ENCODE measurements around the gene SLC1A7. TPM values are rescaled to one million over a fixed set of nuclear protein-coding genes. Genes with fewer than 3 reads are reported as not detected.

The SLC1A7 gene
- total RNA-seq, 4 donors from 2014 or later, result 0.24 TPM; not detected in 3

DNA sequence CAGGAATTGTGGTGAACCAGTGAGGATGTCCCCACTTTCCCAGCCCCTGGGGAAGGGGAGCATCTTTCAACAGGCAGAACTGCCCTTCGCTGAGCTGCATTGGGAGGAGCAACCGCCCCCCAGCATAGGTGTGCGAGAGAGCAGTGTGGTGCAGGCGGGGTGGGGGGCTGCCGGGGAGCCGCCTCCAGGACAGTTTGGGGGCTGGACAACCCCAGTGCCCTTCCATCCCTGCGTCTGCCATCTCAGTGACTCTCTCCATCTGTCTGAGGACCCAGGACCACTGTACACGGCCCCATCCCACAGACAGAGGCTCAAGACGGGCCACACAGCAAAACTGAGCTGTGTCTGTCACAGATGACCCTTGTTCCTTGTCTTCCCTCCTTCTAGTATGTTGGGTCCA, 66.3 kb downstream of the SLC1A7 start:
- DNase-seq, result no peak
- TF ChIP-seq CTCF (IDR thresholded peaks at IDR 0.05) (no peak), POLR2A (IDR thresholded peaks at IDR 0.05) (no peak)
- no peaks in the 10 kb centered on the region for H3K36me3 ChIP-seq
- no peaks in the 10 kb centered on the region for H3K27me3 ChIP-seq
- no peaks in the 10 kb centered on the region for H3K9me3 ChIP-seq
- H3K27ac ChIP-seq, result no peak overlapping the region
- intact Hi-C loops (cut with DNase I; ENCODE audit: low total_unique reads), result no loop called here
- H3K4me3 ChIP-seq, result no peak overlapping the region
- no peaks in the 10 kb centered on the region for H3K4me1 ChIP-seq

DNA sequence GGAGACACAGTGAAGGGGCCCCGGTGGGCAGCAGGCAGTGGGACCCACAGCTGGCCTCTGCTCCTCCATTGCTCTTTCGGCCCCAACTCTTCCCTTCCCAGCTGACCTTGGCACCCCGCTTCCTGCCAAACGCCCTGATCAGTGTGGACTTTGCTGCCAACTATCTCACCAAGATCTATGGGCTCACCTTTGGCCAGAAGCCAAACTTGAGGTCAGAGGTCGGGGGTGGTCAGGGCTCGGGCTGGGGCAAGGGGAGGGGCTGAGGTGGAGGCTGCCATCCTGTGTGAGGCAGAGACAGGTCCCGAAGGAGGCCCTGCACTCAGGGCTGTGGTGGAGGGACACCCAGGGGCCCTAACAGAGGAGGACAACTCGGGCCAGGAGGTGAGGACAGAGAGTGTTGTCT, 66.7 kb downstream of the SLC1A7 start:
- Histone ChIP-seq H3K9me3 (no peaks in the 10 kb centered on the region), H3K4me3 (no peak overlapping the region), H3K27ac (no peak overlapping the region), H3K36me3 (no peaks in the 10 kb centered on the region), H3K4me1 (no peaks in the 10 kb centered on the region), H3K27me3 (no peaks in the 10 kb centered on the region)
- TF ChIP-seq POLR2A (IDR thresholded peaks at IDR 0.05) (no peak), CTCF (IDR thresholded peaks at IDR 0.05) (no peak)
- DNase-seq, result peak in 1 of 2 donors; percentile 25
- intact Hi-C loops (cut with DNase I; ENCODE audit: low total_unique reads), result no loop called here

- H3K4me3 ChIP-seq, result no peak overlapping the region
- intact Hi-C loops (cut with DNase I; ENCODE audit: low total_unique reads), result no loop called here
- no peak for TF ChIP-seq POLR2A (IDR thresholded peaks at IDR 0.05)
- no peak for TF ChIP-seq CTCF (IDR thresholded peaks at IDR 0.05)
- no peaks in the 10 kb centered on the region for H3K4me1 ChIP-seq
- DNase-seq, result no peak
- no peaks in the 10 kb centered on the region for H3K27me3 ChIP-seq
- H3K27ac ChIP-seq, result peak overlapping the region in 1 of 2 donors; percentile 70
- H3K9me3 ChIP-seq, result no peaks in the 10 kb centered on the region
- no peaks in the 10 kb centered on the region for H3K36me3 ChIP-seq
These were observed 67.2 kb downstream of the SLC1A7 start for GRCh38 chr1:53075206-53075605.

DNA sequence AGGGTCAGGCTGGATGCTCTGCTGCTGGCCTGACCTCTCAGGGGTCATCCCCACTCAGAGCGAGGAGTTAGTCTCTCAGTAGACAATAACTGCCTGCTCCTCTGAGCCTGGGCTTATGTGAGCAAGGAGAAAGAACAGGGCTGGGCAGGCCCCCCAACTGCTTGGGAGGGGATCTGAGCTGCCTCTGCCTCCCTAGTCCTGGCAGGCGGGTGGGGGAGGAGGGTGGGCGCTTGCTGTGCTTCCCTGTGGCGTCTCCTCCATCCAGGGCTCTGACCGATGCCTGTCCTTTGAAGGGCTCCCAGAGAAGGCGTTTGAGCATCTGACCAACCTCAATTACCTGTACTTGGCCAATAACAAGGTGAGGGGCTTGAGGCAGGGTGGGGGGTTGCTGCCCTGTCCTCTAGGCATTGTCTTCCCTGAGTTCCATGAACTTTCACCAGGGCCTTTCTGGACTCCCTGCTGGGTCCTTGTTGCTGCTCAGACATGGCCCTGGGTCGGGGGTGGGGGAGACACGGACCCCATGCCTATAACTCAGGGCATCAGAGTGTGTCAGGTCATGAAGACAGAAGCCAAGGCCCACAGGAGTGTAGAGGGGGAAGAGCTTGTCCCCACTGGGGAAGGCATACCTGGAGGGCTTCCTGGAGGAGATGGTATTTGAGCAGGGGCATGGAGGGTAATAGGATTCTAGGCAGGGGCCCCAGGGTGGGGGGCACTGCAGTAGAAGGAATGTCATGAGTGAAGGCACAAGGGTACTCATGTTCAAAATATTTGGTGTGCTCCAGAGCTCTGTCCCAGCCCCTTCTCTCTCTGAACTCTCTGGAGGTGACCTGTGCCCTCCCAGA, 67.9 kb downstream of the SLC1A7 start:
- no peak overlapping the region for H3K4me3 ChIP-seq
- H3K4me1 ChIP-seq, result no peaks in the 10 kb centered on the region
- no peaks in the 10 kb centered on the region for H3K36me3 ChIP-seq
- peak overlapping the region; percentile 53 to 70 for H3K27ac ChIP-seq
- H3K9me3 ChIP-seq, result no peaks in the 10 kb centered on the region
- intact Hi-C loops (cut with DNase I; ENCODE audit: low total_unique reads), result no loop called here
- no peak for DNase-seq
- H3K27me3 ChIP-seq, result no peaks in the 10 kb centered on the region
- TF ChIP-seq CTCF (IDR thresholded peaks at IDR 0.05) (no peak), POLR2A (IDR thresholded peaks at IDR 0.05) (no peak)

- no peaks in the 10 kb centered on the region for H3K9me3 ChIP-seq
- no peaks in the 10 kb centered on the region for H3K4me1 ChIP-seq
- H3K36me3 ChIP-seq, result no peaks in the 10 kb centered on the region
- peak overlapping the region; percentile 53 to 70 for H3K27ac ChIP-seq
- intact Hi-C loops (cut with DNase I; ENCODE audit: low total_unique reads), result no loop called here
- no peak for TF ChIP-seq POLR2A (IDR thresholded peaks at IDR 0.05)
- no peak overlapping the region for H3K4me3 ChIP-seq
- peak; percentile 58 to 81 for DNase-seq
- no peaks in the 10 kb centered on the region for H3K27me3 ChIP-seq
These were observed 68.5 kb downstream of the SLC1A7 start for GRCh38 chr1:53073868-53074311.

Measured in uterus (tissue), 4 donors.